GM21737 (cell line): ENCODE results near the gene STAT1.

Source experiments
- ATAC-seq: cut with Tn5 transposase; IDR thresholded peaks from one replicate; pipeline ENCODE4 v1.9.1; 2021; ENCODE audit warnings: mild to moderate bottlenecking, moderate library complexity; ENCODE audit not compliant: unreplicated experiment

The STAT1 gene

GRCh38 chr2:191032588-191033429, 18.8 kb upstream of the STAT1 start:
- no peak for ATAC-seq

- no peak for ATAC-seq
These were observed 17.3 kb upstream of the STAT1 start for GRCh38 chr2:191031256-191031655.

GRCh38 chr2:191030521-191031154, 16.7 kb upstream of the STAT1 start:
- peak; percentile 93 for ATAC-seq

- no peak for ATAC-seq
These were observed 15.4 kb upstream of the STAT1 start for GRCh38 chr2:191029280-191029950.

- no peak for ATAC-seq
These were observed 12.4 kb upstream of the STAT1 start for GRCh38 chr2:191026377-191026776.

- ATAC-seq, result no peak
These were observed 11.2 kb upstream of the STAT1 start for GRCh38 chr2:191025135-191025534.

- no peak for ATAC-seq
These were observed 9.3 kb upstream of the STAT1 start for GRCh38 chr2:191023235-191023679.

GRCh38 chr2:191020742-191021381, 6.9 kb upstream of the STAT1 start:
- ATAC-seq, result peak; percentile 5

- peak; percentile 70 for ATAC-seq
These were observed 6.3 kb upstream of the STAT1 start for GRCh38 chr2:191020221-191020741.

- no peak for ATAC-seq
These were observed 5.4 kb upstream of the STAT1 start for GRCh38 chr2:191019376-191019775.

- ATAC-seq, result no peak
These were observed 4.7 kb upstream of the STAT1 start for GRCh38 chr2:191018643-191019119.

- no peak for ATAC-seq
These were observed 4.1 kb upstream of the STAT1 start for GRCh38 chr2:191018048-191018447.

- no peak for ATAC-seq
These were observed 1.9 kb upstream of the STAT1 start for GRCh38 chr2:191015831-191016230.

- ATAC-seq, result no peak
These were observed 1.3 kb upstream of the STAT1 start for GRCh38 chr2:191015239-191015638.

- no peak for ATAC-seq
These were observed 666 bp upstream of the STAT1 start for GRCh38 chr2:191014653-191015020.

GRCh38 chr2:191013682-191013931, 364 bp downstream of the STAT1 start:
- no peak for ATAC-seq

GRCh38 chr2:191012845-191013681, 908 bp downstream of the STAT1 start:
- no peak for ATAC-seq

- no peak for ATAC-seq
These were observed 1.6 kb downstream of the STAT1 start for GRCh38 chr2:191012346-191012745.

GRCh38 chr2:191010887-191011885, 2.8 kb downstream of the STAT1 start:
- ATAC-seq, result no peak
